Measurements from ENCODE around the gene TMEM185A. TPM values are rescaled to one million over a fixed set of nuclear protein-coding genes. Genes with fewer than 3 reads are reported as not detected.

TMEM185A gene
- total RNA-seq, 1 experiment from 2014 or later, result 23.6 TPM

Other genes with a start within 250 kb of the TMEM185A start
- 38.5 and 39.2 TPM in 2 replicates for gene IDS, start 126.5 kb downstream of the TMEM185A start, total RNA-seq (2021)
- 7.9 and 8.8 TPM in 2 replicates for gene EOLA1, start 90.8 kb downstream of the TMEM185A start, total RNA-seq (2021)
- gene HSFX3, start 81.9 kb downstream of the TMEM185A start, total RNA-seq (2021), result not detected in 2 replicates
- 0.31 TPM in 1 of 2 replicates, not detected in the other for gene MAGEA9B, start 44.3 kb downstream of the TMEM185A start, total RNA-seq (2021)
- gene HSFX2, start 36.5 kb downstream of the TMEM185A start, total RNA-seq (2021), result not detected in 2 replicates
- not detected in 2 replicates for gene MAGEA11, start 80.3 kb upstream of the TMEM185A start, total RNA-seq (2021)
- 0.50 and 0.55 TPM in 2 replicates for gene HSFX1, start 142.3 kb upstream of the TMEM185A start, total RNA-seq (2021)
- 0.28 TPM in 1 of 2 replicates, not detected in the other for gene MAGEA9, start 150.1 kb upstream of the TMEM185A start, total RNA-seq (2021)
- not detected in 2 replicates for gene MAGEA8, start 249.4 kb upstream of the TMEM185A start, total RNA-seq (2021)